ENCODE results near the gene RFT1. TPM values are rescaled to one million over a fixed set of nuclear protein-coding genes. Genes with fewer than 3 reads are reported as not detected.

Gene RFT1
- total RNA-seq, 1 experiment from 2014 or later, result 35.7 TPM

DNA sequence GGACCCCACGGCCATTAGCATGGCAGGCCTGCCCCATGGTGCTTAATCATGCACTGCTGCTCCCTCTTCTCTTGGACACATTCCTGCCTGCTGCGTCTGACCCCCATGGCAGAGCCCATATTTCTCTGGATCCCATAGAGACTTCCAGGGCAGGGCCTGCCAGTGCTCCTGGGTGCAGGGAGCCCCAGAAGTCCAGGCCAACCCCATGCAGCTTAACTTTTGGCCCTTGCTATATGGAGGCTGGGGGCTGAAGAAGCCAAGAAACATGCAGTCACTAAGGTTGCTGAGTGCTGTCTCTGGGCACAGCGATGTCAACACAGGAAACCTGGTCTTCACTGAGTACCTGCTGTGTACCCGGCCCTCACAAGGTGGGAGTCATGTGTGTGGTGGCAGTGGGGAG, 19.5 kb upstream of the RFT1 start:
- TF ChIP-seq, protein P1, sequence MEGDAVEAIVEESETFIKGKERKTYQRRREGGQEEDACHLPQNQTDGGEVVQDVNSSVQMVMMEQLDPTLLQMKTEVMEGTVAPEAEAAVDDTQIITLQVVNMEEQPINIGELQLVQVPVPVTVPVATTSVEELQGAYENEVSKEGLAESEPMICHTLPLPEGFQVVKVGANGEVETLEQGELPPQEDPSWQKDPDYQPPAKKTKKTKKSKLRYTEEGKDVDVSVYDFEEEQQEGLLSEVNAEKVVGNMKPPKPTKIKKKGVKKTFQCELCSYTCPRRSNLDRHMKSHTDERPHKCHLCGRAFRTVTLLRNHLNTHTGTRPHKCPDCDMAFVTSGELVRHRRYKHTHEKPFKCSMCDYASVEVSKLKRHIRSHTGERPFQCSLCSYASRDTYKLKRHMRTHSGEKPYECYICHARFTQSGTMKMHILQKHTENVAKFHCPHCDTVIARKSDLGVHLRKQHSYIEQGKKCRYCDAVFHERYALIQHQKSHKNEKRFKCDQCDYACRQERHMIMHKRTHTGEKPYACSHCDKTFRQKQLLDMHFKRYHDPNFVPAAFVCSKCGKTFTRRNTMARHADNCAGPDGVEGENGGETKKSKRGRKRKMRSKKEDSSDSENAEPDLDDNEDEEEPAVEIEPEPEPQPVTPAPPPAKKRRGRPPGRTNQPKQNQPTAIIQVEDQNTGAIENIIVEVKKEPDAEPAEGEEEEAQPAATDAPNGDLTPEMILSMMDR (IDR thresholded peaks at IDR 0.05; ENCODE audit: insufficient read depth in 1 of 2, low read depth in 1 of 2, low read length in 1 of 2, severe bottlenecking in 1 of 2, unreplicated experiment in 1 of 2), result no peak
- H3K36me3 Mint-ChIP-seq (ENCODE audit: insufficient read depth, unreplicated experiment), result no peaks in the 10 kb centered on the region
- no peak overlapping the region for H3K27ac Mint-ChIP-seq (ENCODE audit: unreplicated experiment)
- H3K4me3 Mint-ChIP-seq (ENCODE audit: unreplicated experiment), result no peak overlapping the region
- POLR2A ChIA-PET, result no interaction called here
- CTCF ChIA-PET, result interaction anchor here (0.6 to 1.3 kb wide), 2 partner anchors 10 to 11 kb away, joined by 3 to 5 read pairs; partner anchors contain the start of gene PRKCD
- H3K4me1 ChIP-seq, result peaks cover 16% of the 10 kb centered on the region
- no peak for DNase-seq
- no peaks in the 10 kb centered on the region for H3K36me3 ChIP-seq (ENCODE audit: control insufficient read depth, insufficient read depth, low read length)
- no peaks in the 10 kb centered on the region for H3K27me3 ChIP-seq (replicated peaks; ENCODE audit: control insufficient read depth, insufficient read depth, low read length)
- H3K9me3 Mint-ChIP-seq (ENCODE audit: unreplicated experiment), result no peaks in the 10 kb centered on the region
- H3K9me3 ChIP-seq, result no peaks in the 10 kb centered on the region
- no TSS peak for BruUV-seq (replicated peaks)
- no peak overlapping the region for H3K4me3 ChIP-seq (ENCODE audit: low read depth, low read length)
- peaks cover 25% of the 10 kb centered on the region for H3K4me1 Mint-ChIP-seq (ENCODE audit: low read depth, unreplicated experiment)
- intact Hi-C loops (cut with micrococcal nuclease; ENCODE audit: unreplicated experiment), result no loop called here
- no peaks in the 10 kb centered on the region for H3K27me3 Mint-ChIP-seq (ENCODE audit: insufficient read depth, unreplicated experiment)

DNA sequence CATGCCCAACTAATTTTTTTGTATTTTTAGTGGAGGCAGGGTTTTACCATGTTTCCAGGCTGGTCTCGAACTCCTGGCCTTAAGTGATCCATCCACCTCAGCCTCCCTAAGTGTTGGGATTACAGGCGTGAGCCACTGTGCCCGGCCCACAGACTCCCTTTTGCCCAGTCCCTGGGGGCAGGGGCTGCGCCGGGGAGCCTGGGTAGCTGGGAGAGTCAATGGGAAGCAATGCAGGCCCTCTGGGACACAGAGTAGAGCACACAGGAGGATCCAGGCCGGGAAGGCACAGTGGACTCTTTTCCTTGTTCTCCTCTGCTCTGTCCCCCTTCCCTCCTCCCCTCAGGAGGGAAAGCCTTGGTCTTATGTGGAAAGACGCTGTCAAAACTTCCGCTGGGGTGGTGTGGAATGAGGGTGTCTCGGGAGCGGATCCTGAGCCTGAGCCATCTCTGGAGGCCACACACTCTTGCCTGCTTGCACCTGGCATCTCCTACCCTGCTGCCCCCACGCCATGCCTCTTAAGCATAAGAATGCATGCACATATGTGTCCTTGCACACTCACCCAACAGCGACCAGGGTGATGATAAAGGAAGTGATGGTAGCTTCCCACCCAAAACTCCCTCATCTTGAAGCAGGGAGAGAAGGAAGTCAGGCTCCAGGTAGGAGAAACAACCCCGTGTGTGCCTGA, 18.9 kb upstream of the RFT1 start:
- Mint-ChIP-seq H3K27ac (ENCODE audit: unreplicated experiment) (no peak overlapping the region), H3K4me1 (ENCODE audit: low read depth, unreplicated experiment) (peaks cover 25% of the 10 kb centered on the region), H3K9me3 (ENCODE audit: unreplicated experiment) (no peaks in the 10 kb centered on the region), H3K36me3 (ENCODE audit: insufficient read depth, unreplicated experiment) (no peaks in the 10 kb centered on the region), H3K27me3 (ENCODE audit: insufficient read depth, unreplicated experiment) (no peaks in the 10 kb centered on the region), H3K4me3 (ENCODE audit: unreplicated experiment) (no peak overlapping the region)
- no TSS peak for BruUV-seq (replicated peaks)
- H3K27me3 ChIP-seq (replicated peaks; ENCODE audit: control insufficient read depth, insufficient read depth, low read length), result no peaks in the 10 kb centered on the region
- intact Hi-C loops (cut with micrococcal nuclease; ENCODE audit: unreplicated experiment), result no loop called here
- POLR2A ChIA-PET, result no interaction called here
- H3K4me3 ChIP-seq (ENCODE audit: low read depth, low read length), result no peak overlapping the region
- TF ChIP-seq, protein P1 (IDR thresholded peaks at IDR 0.05; ENCODE audit: insufficient read depth in 1 of 2, low read depth in 1 of 2, low read length in 1 of 2, severe bottlenecking in 1 of 2, unreplicated experiment in 1 of 2), result no peak
- H3K36me3 ChIP-seq (ENCODE audit: control insufficient read depth, insufficient read depth, low read length), result no peaks in the 10 kb centered on the region
- DNase-seq, result no peak
- H3K4me1 ChIP-seq, result peaks cover 16% of the 10 kb centered on the region
- CTCF ChIA-PET, result interaction anchor here (1.0 to 1.3 kb wide), 2 partner anchors 8 to 11 kb away, joined by 3 read pairs; partner anchors contain the start of gene PRKCD
- H3K9me3 ChIP-seq, result no peaks in the 10 kb centered on the region

DNA sequence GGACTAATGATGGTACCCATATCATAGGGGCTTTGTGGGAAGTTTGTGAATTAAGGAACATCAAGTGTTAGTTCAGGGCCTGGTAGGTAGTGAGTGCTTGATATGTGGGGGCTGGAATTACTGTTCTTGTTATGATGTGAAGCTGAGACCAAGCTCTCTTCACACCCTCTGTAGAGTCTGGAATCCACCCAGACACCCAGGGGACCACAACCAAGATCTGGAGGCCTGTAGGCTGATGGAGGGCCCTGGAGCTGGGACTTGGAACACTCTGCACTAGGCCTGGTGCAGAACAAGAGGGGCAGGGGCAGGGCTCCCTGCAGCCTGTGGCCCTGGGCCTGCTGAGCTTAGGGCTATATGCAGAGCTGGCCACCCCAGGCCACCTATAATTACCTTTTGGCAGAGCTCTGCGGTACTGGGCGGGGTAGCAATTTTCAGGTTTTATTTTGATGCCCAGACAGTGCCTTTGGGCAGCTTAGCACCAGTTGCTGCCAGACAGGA, 17.7 kb upstream of the RFT1 start:
- Histone ChIP-seq H3K27me3 (replicated peaks; ENCODE audit: control insufficient read depth, insufficient read depth, low read length) (no peaks in the 10 kb centered on the region), H3K4me1 (peaks cover 16% of the 10 kb centered on the region), H3K36me3 (ENCODE audit: control insufficient read depth, insufficient read depth, low read length) (no peaks in the 10 kb centered on the region), H3K9me3 (no peaks in the 10 kb centered on the region), H3K4me3 (ENCODE audit: low read depth, low read length) (no peak overlapping the region)
- Mint-ChIP-seq H3K9me3 (ENCODE audit: unreplicated experiment) (no peaks in the 10 kb centered on the region), H3K27ac (ENCODE audit: unreplicated experiment) (no peak overlapping the region), H3K4me3 (ENCODE audit: unreplicated experiment) (no peak overlapping the region), H3K4me1 (ENCODE audit: low read depth, unreplicated experiment) (peaks cover 25% of the 10 kb centered on the region), H3K36me3 (ENCODE audit: insufficient read depth, unreplicated experiment) (no peaks in the 10 kb centered on the region), H3K27me3 (ENCODE audit: insufficient read depth, unreplicated experiment) (no peaks in the 10 kb centered on the region)
- intact Hi-C loops (cut with micrococcal nuclease; ENCODE audit: unreplicated experiment), result no loop called here
- DNase-seq, result no peak
- POLR2A ChIA-PET, result no interaction called here
- CTCF ChIA-PET, result interaction anchor here (1.0 kb wide), 1 partner anchor 9 kb away, joined by 3 read pairs; no protein-coding TSS in a partner anchor
- TF ChIP-seq, protein P1 (IDR thresholded peaks at IDR 0.05; ENCODE audit: insufficient read depth in 1 of 2, low read depth in 1 of 2, low read length in 1 of 2, severe bottlenecking in 1 of 2, unreplicated experiment in 1 of 2), result no peak
- no TSS peak for BruUV-seq (replicated peaks)

All from Caco-2 (cell line).